Right cardiac atrium (tissue), 5 donors: Measurements from ENCODE around the gene NCK2. TPM values are rescaled to one million over a fixed set of nuclear protein-coding genes. Genes with fewer than 3 reads are reported as not detected.

Experiments
- ATAC-seq, 2 donors: fragments of 200-7000 bp; cut with Tn5 transposase; one replicate each; pipeline versions ENCODE4 v1.8.0 to v1.9.1; 2020; ENCODE audit warnings: moderate library complexity in 2 of 2, mild to moderate bottlenecking in 1 of 2
- DNase-seq, 3 donors: peaks; one replicate each; pipeline ENCODE4 v3.0.0-alpha.2; 2020
- H3K27ac ChIP-seq: one replicate; pipeline ENCODE4 v1.5.1; 2013; ENCODE audit warnings: mild to moderate bottlenecking, low read length, control low read depth, moderate library complexity
- H3K27me3 ChIP-seq: one replicate; pipeline ENCODE4 v1.6.1; 2013; ENCODE audit not compliant: control insufficient read depth, insufficient read depth
- H3K4me1 ChIP-seq: one replicate; pipeline ENCODE4 v1.6.1; 2013; ENCODE audit warnings: low read length; ENCODE audit not compliant: control insufficient read depth, insufficient read depth
- H3K4me3 ChIP-seq: one replicate; pipeline ENCODE4 v1.5.1; 2013; ENCODE audit warnings: low read length, control low read depth
- H3K9me3 ChIP-seq: one replicate; pipeline ENCODE4 v1.6.1; 2013; ENCODE audit warnings: low read length; ENCODE audit not compliant: control insufficient read depth
- WGBS: extraction: QIAGEN DNeasy Blood & Tissue Kit; methylation state at CpG from one replicate; pipeline ENCODE4 v1.1.7; 2013; 5-methylcytosine and 5-hydroxymethylcytosine counted together
- intact Hi-C, 4 donors: fragments of 100-400 bp; cut with DNase I; formaldehyde crosslinking; loops; one replicate each; pipeline versions ENCODE4 v1.11.0 to v1.14.0; 2022 to 2023
- long read RNA-seq, 4 donors: library from polyadenylated mRNA; unstranded; transcript quantifications; one replicate each; pipeline ENCODE4 v2.0.0, GENCODE V29; 2020 to 2021
- polyA plus RNA-seq: library from polyadenylated mRNA; stranded (reverse); fragments of 200-250 nt; gene quantifications from one replicate; pipeline ENCODE4 v1.2.3, GENCODE V29; 2013
- total RNA-seq, 4 donors: library from RNA; stranded (reverse); fragmentation: NEBNext Ultra II Directional; extraction: Animal tissue kit (Norgen Biotek cat#: 25700); gene quantifications; one replicate each; pipeline ENCODE4 v1.2.1, GENCODE V29; 2021
- donor health status: healthy with polysubstance abuse.
- donor health status: DM: no; HTN: yes; CAD: no.
- donor health status: DM: no; HTN: no; CAD: no.
- donor health status: DM: no; HTN: yes; CAD: no; lungs with severe emphysema.
- donor health status: DM: yes; HTN: yes; CAD: no.

Gene NCK2
- total RNA-seq (10 to 100 TPM; 29.9 to 39.5 (median 32.1) TPM), polyA plus RNA-seq (30.9 TPM)
- long read RNA-seq, donor 1, transcript NCK2-205 (4 exons, 1,795 nt), result minor isoform, 16 of 175 reads
- long read RNA-seq, donor 1, transcript NCK2-201 (5 exons, 2,683 nt), result major isoform, 124 of 175 reads
- long read RNA-seq, donor 1, partial matches to known transcripts, result 26 of 175 reads
- long read RNA-seq, donor 1, other reads (novel, unspliced or antisense), result 9 of 175 reads
- long read RNA-seq, donor 2, transcript NCK2-201 (5 exons, 2,683 nt), result major isoform, 58 of 76 reads
- long read RNA-seq, donor 2, partial matches to known transcripts, result 2 of 76 reads
- long read RNA-seq, donor 2, other reads (novel, unspliced or antisense), result 12 of 76 reads
- long read RNA-seq, donor 3, partial matches to known transcripts, result 18 of 24 reads
- long read RNA-seq, donor 3, other reads (novel, unspliced or antisense), result 2 of 24 reads
- long read RNA-seq, donor 4, transcript NCK2-205 (4 exons, 1,795 nt), result minor isoform, 6 of 91 reads
- long read RNA-seq, donor 4, transcript NCK2-201 (5 exons, 2,683 nt), result major isoform, 65 of 91 reads
- long read RNA-seq, donor 4, partial matches to known transcripts, result 4 of 91 reads
- long read RNA-seq, donor 4, other reads (novel, unspliced or antisense), result 16 of 91 reads

GRCh38 chr2:105744909-105745853 lies at the start of gene NCK2:
Gene NCK2, plus strand, starts transcription at chr2:105744912. Its CDS starts 110,152 bp downstream, at chr2:105855064.
- Histone ChIP-seq H3K4me3 (peak within 1 kb of the TSS; percentile 85), H3K27me3 (no peaks in the 10 kb centered on the region), H3K4me1 (peaks cover 23% of the 10 kb centered on the region), H3K27ac (peak within 1 kb of the TSS; percentile 86), H3K9me3 (no peaks in the 10 kb centered on the region)
- intact Hi-C loops, result loop anchor here in 1 of 4 donors (10.0 kb wide), 1 partner anchor 50 kb away; no protein-coding TSS in a partner anchor
- DNase-seq (peak; percentile 33 to 68 (median 67)), ATAC-seq (peak; percentile 55 to 65)
- WGBS, result under 1% methylated on average over 115 of the region's 119 CpGs

DNA sequence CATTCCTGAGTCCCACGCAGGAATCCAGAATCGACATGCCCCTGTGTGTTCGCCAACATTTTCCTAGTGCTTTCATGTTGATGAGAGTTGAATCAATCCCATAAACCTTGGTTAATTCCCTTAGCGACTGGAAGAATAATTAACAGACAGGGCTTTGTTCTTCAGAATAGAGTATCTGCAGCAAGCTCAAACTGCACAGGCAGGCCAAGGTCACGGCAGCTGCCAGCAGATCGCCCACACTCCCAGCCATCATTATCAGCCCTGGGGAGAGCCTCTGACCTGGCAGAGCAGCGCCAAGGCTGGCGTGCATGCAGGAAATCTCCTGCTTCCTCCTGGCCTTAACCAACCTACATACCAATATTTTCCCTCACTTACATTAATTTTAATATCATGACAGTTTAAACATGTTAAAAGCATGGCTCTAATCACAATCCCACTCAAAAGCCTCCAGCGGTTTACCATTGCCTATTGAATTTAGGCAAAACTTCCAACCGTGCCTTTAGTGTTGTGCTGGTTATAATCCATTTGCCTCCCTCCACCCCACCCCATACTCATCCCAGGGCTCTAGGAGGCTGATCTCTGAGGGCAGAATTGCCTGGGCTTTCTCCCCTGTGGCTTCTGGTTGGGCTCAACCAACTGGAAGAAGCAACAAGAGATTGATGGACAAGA lies 46.8 kb upstream of the NCK2 start:
- peak; percentile 25 to 82 (median 71) for DNase-seq
- Histone ChIP-seq H3K27me3 (no peaks in the 10 kb centered on the region), H3K4me3 (no peak overlapping the region), H3K27ac (no peak overlapping the region), H3K9me3 (no peaks in the 10 kb centered on the region), H3K4me1 (no peaks in the 10 kb centered on the region)
- peak; percentile 75 to 86 for ATAC-seq
- intact Hi-C loops, result no loop called here
- WGBS, result 30% methylated on average over 10 of the region's 10 CpGs

GRCh38 chr2:105698820-105699219 lies 45.9 kb upstream of the NCK2 start:
- DNase-seq (no peak), ATAC-seq (no peak)
- Histone ChIP-seq H3K27ac (no peak overlapping the region), H3K9me3 (no peaks in the 10 kb centered on the region), H3K4me1 (no peaks in the 10 kb centered on the region), H3K27me3 (no peaks in the 10 kb centered on the region), H3K4me3 (no peak overlapping the region)
- intact Hi-C loops, result no loop called here
- WGBS, result 90% methylated on average over 2 of the region's 2 CpGs

DNA sequence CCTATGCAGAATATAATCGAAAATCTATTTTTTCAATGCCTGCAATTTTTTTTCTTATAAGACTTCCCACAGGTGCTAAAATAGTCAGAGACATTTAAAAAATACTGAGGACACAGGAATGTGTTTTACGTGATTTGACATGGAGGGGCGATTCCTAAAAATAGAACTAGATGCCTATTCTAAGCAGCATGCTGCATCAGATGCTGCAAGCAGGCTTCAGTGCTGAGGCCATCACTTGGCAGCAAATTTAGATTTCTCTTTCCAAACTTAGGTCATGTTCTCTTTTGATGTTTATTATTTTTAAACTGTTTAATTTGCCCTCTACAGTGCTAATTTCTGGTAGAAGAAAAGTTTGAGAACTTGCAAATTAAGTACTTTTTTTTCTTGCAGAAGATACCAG lies 43.7 kb upstream of the NCK2 start:
- intact Hi-C loops, result no loop called here
- 57% methylated on average over 3 of the region's 3 CpGs for WGBS
- Histone ChIP-seq H3K4me3 (no peak overlapping the region), H3K27me3 (no peaks in the 10 kb centered on the region), H3K9me3 (no peaks in the 10 kb centered on the region), H3K4me1 (no peaks in the 10 kb centered on the region), H3K27ac (no peak overlapping the region)
- ATAC-seq, result no peak
- DNase-seq, result no peak

DNA sequence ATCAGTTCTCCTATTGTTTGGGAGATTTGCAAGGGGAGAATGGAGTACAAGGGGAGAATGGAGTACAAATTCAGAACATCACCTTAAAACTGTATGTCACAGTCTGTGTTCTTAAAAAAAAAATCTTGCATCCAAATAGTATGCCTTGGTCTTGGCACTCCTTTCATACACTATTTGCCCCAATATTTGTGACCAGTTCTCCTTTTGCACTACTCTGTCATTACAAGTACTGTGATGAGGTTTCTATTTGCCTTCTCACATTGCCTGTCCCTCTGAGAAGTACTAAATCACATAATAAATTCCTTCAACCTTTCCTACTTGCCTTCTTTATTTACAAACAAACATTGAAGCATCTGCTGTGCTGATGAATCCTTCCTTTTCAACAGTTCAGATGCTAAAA lies 36.0 kb upstream of the NCK2 start:
- no peak overlapping the region for H3K4me3 ChIP-seq
- no peak overlapping the region for H3K27ac ChIP-seq
- ATAC-seq (no peak), DNase-seq (no peak)
- no peaks in the 10 kb centered on the region for H3K4me1 ChIP-seq
- no peaks in the 10 kb centered on the region for H3K27me3 ChIP-seq
- intact Hi-C loops, result no loop called here
- H3K9me3 ChIP-seq, result no peaks in the 10 kb centered on the region

DNA sequence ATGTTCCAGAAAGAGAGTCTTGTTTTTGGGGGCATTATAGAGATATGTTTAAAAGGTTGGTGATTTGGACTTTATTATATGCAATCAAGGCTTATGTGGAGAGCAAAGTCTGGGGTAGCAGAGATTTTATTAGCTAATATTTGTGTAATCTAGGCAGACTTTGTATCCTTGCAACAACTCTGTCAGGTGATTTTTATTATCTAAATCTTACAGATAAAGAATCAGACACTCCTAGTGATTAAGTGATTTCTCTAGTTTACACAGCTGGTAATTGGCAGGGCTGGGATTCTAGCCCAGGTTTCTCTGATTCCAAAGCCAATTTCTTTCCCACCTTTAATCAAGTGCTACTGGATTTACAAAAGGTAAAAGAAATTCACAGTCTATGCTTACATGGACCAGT lies 33.3 kb upstream of the NCK2 start:
- H3K9me3 ChIP-seq, result no peaks in the 10 kb centered on the region
- H3K4me3 ChIP-seq, result no peak overlapping the region
- H3K27ac ChIP-seq, result no peak overlapping the region
- ATAC-seq (no peak), DNase-seq (no peak)
- no peaks in the 10 kb centered on the region for H3K4me1 ChIP-seq
- H3K27me3 ChIP-seq, result no peaks in the 10 kb centered on the region
- intact Hi-C loops, result no loop called here

- DNase-seq, result no peak
- no peak for ATAC-seq
- WGBS, result 58% methylated on average over 5 of the region's 5 CpGs
- Histone ChIP-seq H3K27me3 (no peaks in the 10 kb centered on the region), H3K4me1 (no peaks in the 10 kb centered on the region), H3K27ac (no peak overlapping the region), H3K4me3 (no peak overlapping the region), H3K9me3 (no peaks in the 10 kb centered on the region)
- intact Hi-C loops, result no loop called here
Observed at GRCh38 chr2:105712166-105712915, 32.4 kb upstream of the NCK2 start.

GRCh38 chr2:105712981-105713596 lies 31.6 kb upstream of the NCK2 start:
- Histone ChIP-seq H3K4me1 (no peaks in the 10 kb centered on the region), H3K9me3 (no peaks in the 10 kb centered on the region), H3K27ac (no peak overlapping the region), H3K4me3 (no peak overlapping the region), H3K27me3 (no peaks in the 10 kb centered on the region)
- DNase-seq (no peak), ATAC-seq (no peak)
- intact Hi-C loops, result no loop called here
- 90% methylated on average over 6 of the region's 6 CpGs for WGBS

- intact Hi-C loops, result no loop called here
- H3K27me3 ChIP-seq, result no peaks in the 10 kb centered on the region
- DNase-seq (no peak), ATAC-seq (no peak)
- no peak overlapping the region for H3K27ac ChIP-seq
- no peaks in the 10 kb centered on the region for H3K4me1 ChIP-seq
- no peaks in the 10 kb centered on the region for H3K9me3 ChIP-seq
- H3K4me3 ChIP-seq, result no peak overlapping the region
- WGBS, result 88% methylated on average over 6 of the region's 6 CpGs
Observed at GRCh38 chr2:105714141-105714540, 30.6 kb upstream of the NCK2 start.
